GM18951 (cell line): ENCODE results near the gene SDK2.

Experiments used
- POLR2A ChIP-seq: IDR thresholded peaks from 4 replicates; pipeline ENCODE4 v1.6.1; 2011; ENCODE audit warnings: mild to moderate bottlenecking; ENCODE audit not compliant: insufficient read length, insufficient read depth; ENCODE audit errors: extremely low read depth
- in situ Hi-C: fragments of 300-500 bp; cut with MboI; formaldehyde crosslinking; loops from one replicate; pipeline ENCODE4 v1.12.0; 2022; ENCODE audit warnings: low sequenced_read_pairs, mixed read lengths, inconsistent platforms; ENCODE audit not compliant: unreplicated experiment

SDK2 gene

GRCh38 chr17:73647772-73648542 lies 3.7 kb upstream of the SDK2 start:
- TF ChIP-seq POLR2A = no peak
- in situ Hi-C loops = no loop called here

- TF ChIP-seq POLR2A = no peak
- in situ Hi-C loops = no loop called here
Observed at GRCh38 chr17:73647301-73647695, 3.1 kb upstream of the SDK2 start.

GRCh38 chr17:73646409-73647300 lies 2.4 kb upstream of the SDK2 start:
- in situ Hi-C loops = no loop called here
- no peak for TF ChIP-seq POLR2A

GRCh38 chr17:73645050-73645871 lies 1.0 kb upstream of the SDK2 start:
- in situ Hi-C loops = no loop called here
- TF ChIP-seq POLR2A = no peak

- in situ Hi-C loops = no loop called here
- TF ChIP-seq POLR2A = no peak
Observed at GRCh38 chr17:73643852-73644144, 447 bp downstream of the SDK2 start.

- in situ Hi-C loops = no loop called here
- no peak for TF ChIP-seq POLR2A
Observed at GRCh38 chr17:73643001-73643851, 1.0 kb downstream of the SDK2 start.

GRCh38 chr17:73642659-73643000 lies 1.6 kb downstream of the SDK2 start:
- TF ChIP-seq POLR2A = no peak
- in situ Hi-C loops = no loop called here

- TF ChIP-seq POLR2A = no peak
- in situ Hi-C loops = no loop called here
Observed at GRCh38 chr17:73641826-73642600, 2.2 kb downstream of the SDK2 start.

- in situ Hi-C loops = no loop called here
- no peak for TF ChIP-seq POLR2A
Observed at GRCh38 chr17:73640691-73641090, 3.6 kb downstream of the SDK2 start.

- in situ Hi-C loops = no loop called here
Observed at GRCh38 chr17:73639932-73640331, 4.3 kb downstream of the SDK2 start.

GRCh38 chr17:73639322-73639721 lies 4.9 kb downstream of the SDK2 start:
- TF ChIP-seq POLR2A = no peak
- in situ Hi-C loops = no loop called here

More at GRCh38 chr17:73639932-73640331, 4.3 kb downstream of the SDK2 start:
- no peak for TF ChIP-seq POLR2A

- no peak for TF ChIP-seq POLR2A
- in situ Hi-C loops = no loop called here
Observed at GRCh38 chr17:73638556-73638955, 5.7 kb downstream of the SDK2 start.
